Islet of Langerhans (tissue), 1 donor: ENCODE results near the gene WNT9A.
"Not testable (repeated sequence)": the region's sequence is repeated elsewhere in the genome, so short reads cannot be mapped to it uniquely, and the experiment has no call there.

Source experiments
- FAIRE-seq: peaks from one replicate; lab custom pipeline; 2011; peaks lifted over from hg19 to GRCh38; lab: Jason Lieb, UNC

WNT9A gene, protein sequence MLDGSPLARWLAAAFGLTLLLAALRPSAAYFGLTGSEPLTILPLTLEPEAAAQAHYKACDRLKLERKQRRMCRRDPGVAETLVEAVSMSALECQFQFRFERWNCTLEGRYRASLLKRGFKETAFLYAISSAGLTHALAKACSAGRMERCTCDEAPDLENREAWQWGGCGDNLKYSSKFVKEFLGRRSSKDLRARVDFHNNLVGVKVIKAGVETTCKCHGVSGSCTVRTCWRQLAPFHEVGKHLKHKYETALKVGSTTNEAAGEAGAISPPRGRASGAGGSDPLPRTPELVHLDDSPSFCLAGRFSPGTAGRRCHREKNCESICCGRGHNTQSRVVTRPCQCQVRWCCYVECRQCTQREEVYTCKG

DNA sequence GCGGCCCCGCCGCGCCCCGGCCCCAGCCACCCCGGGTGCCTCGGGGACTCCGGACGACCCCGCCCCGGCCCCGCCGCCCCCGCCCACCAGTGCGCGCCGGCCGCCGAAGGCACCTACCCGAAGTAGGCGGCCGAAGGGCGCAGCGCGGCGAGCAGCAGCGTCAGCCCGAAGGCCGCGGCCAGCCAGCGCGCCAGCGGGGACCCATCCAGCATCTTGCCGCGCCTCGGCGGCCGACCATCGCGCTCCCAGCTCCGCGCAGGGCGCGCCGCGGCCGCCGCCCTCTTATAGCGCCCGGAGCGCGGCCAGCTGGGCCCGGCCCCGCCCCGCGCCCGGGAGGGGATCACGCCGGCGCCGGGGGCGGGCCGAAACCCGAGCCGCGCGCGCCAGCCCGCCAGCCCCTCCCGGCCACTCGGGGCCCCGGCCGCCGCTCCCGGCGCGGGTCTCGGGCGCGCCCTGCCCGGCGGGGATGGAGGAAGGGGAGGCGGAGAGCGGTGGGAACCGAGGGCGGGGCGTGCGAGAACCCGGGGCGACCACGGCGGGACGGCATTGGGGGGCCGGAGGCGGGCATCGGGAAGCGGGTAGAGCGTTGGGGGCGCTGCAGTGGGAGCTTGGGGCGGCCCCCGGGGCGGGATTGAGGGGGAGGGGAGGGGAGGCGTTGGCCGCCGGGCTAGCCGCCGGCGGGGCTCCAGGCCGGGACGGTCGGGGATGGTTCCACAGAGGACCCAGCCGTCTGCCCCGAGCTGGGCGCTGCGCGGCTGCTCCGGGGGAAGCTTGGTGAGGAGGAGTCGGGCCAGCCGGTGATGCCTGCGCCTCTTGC, at the start of gene WNT9A:
TSS of gene WNT9A (minus strand) at position 257 of the 817 bp plus-strand sequence. CDS start at position 212, 45 bp downstream.
- no peak for FAIRE-seq

DNA sequence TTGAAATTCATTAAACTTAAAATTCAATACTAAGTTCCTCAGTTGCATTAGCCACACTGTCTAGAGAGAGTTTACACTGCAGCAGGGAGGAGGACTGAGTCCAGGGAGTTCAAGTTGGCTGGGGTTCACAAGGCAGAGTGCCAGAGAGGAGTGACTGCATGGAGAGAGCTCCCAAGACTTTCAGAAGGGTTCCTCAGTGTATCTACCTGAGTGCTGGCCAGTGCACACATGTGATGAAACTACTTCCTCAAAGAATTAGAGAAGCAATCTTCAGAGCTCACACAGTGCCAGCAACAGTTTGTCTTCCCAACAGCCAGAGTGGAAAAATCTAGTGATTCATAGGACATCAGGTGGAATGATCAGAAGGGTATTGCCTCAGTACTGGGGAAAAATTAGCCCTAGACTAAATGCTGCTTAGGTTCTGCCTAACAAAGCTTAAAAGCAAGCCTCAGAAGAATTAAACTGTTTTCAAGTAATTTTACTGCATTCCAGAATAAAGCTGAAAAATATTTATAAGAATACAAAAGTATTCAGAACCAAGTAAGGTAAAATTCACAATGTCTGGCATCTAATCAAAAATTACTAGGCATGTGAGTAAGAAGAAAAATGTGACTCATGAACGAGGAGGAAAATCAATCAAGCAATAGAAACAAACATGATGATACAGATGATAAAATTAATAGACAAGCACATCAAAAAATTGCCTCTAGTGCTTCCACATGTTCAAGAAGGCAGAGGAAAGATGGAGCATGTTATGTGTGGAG, 48.6 kb upstream of the WNT9A start:
- no peak for FAIRE-seq

DNA sequence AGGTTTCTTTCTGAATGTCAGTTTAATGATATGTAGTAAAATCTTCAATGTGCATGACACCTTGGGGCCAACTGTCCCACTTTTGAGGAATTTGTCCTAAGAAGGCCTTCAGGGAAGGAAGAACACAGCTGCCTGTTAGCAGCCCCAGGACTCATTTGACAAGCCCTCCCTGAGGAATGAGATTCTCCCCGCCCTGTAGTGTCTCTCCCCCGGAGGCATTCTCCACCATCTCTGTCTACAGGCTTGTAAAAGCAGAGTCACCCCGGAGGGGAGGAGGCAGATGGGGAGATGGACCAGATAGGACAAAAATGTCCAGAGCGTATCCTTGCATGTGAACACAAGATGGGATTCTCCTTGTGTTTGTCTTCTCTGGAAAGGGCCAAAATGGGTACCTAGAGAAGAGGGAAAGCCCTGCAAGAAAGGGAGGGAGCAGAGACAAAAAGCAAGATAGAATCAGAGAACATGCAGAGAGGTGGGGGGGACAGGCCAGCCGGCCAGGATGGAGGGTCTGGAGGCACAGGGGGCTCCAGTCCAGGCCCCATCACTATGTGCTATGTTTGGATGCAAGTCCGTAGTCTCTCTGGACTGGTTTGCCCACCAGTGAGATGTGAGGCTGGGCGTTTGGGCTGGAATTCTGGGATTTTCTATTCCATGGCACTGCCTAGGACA, 47.0 kb upstream of the WNT9A start:
- FAIRE-seq: no peak

DNA sequence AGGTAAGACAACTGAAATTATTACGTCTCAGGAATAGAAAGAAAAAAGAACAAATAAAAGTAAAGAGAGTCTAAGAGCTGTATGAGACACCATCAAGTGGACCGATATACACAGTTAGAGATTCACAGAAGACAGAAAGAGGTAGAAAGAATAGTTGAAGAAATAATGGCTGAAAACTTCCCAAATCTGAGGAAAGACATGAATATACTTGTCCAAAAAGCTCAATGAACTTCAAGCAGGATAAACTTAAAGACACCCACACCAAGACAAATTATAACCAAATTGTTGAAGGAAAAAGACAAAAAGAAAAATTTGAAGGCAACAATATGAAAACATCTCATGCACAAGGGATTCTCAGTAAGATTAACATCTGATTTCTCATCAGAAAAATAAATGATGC, 39.4 kb upstream of the WNT9A start:
- no peak for FAIRE-seq

DNA sequence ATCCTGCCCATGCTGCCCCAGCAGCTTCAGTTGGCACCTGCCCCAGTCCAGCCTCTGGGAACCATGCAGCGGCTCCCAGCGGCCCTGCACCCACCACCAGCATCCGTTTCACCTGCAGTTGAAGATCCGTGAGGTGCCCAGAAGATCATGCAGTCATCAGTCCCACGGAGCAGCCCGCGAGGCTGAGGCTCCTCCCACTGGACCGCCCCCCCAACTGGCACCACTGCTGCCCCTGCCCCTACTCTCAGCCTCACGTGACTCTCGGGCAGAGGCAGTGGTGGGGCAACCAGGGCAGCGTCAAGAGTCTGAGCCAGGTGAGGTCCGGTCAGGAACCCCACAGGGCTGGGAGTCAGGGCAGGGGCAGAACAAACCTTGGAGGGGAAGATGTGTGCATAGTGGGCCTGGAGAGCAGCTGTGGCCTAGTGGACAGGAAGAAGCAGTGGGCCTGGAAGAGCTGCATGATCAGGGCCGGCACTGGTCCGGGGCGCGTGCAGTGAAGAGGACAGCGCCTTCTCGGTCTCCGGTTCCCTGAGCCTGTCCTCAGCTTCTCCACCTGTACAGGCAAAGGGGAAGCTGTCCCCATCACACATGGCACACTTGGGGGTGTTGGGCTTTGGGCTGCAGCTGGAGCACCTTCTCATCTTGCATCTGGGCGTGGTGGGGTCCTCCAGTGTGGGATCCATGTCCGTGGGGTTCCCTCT, 28.0 kb upstream of the WNT9A start:
- not testable (repeated sequence) for FAIRE-seq

DNA sequence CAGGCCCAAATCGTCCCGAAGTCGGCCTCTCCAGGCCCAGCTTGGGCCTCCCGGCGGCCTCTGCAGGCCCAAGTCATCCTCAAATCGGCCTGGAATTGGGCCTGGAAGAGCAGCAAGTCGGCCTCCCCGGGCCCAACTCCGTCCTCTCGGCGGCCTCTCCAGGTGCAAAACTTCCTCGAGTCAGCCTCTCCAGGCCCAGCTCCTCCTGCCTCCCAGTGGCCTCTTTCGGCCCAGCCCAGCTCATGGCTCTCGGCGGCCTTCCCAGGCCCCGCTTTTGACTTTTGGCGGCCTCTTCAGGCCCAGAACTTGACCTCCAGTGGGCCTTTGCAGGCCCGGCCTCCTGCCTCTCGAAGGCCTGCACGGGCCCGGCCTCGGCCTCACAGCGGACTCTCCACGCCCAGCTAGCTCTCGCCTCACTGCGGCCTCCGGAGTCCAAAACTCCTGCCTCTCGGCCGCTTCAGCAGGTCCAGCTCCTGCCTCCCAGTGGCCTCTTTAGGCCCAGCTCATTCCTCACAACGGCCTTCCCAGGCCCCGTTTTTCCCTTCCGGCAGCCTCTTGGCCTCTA, 26.1 kb upstream of the WNT9A start:
- FAIRE-seq: not testable (repeated sequence)

DNA sequence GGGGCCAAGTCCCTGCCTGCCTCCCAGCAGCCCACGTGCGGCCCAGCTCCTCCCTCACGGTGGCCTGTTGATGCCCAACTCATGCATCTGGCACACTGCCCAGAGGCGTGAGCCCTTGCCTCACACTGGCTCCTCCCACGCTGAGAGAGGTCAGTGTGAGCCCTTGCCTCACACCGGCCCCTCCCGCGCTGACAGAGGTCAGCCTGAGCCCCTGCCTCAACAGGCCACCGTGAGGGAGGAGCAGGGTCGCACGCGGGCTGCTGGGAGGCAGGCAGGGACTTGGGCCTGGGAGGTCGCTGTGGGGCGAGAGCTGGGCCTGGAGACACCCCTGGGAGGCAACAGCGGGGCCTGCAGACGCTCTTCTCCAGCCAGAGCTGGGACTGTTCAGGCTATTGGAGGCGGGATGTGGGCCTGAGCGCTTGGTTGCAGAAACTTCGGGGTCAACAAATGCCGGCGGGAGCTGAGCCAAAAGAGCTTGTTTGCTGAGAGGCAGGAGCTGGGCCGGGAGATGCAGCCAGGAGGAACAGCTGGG, 25.2 kb upstream of the WNT9A start:
- FAIRE-seq: not testable (repeated sequence)

- not testable (repeated sequence) for FAIRE-seq
These were observed 24.5 kb upstream of the WNT9A start for GRCh38 chr1:227972283-227972679.

- FAIRE-seq: not testable (repeated sequence)
These were observed 24.0 kb upstream of the WNT9A start for GRCh38 chr1:227971643-227972282.

GRCh38 chr1:227971216-227971615, 23.5 kb upstream of the WNT9A start:
- not testable (repeated sequence) for FAIRE-seq

DNA sequence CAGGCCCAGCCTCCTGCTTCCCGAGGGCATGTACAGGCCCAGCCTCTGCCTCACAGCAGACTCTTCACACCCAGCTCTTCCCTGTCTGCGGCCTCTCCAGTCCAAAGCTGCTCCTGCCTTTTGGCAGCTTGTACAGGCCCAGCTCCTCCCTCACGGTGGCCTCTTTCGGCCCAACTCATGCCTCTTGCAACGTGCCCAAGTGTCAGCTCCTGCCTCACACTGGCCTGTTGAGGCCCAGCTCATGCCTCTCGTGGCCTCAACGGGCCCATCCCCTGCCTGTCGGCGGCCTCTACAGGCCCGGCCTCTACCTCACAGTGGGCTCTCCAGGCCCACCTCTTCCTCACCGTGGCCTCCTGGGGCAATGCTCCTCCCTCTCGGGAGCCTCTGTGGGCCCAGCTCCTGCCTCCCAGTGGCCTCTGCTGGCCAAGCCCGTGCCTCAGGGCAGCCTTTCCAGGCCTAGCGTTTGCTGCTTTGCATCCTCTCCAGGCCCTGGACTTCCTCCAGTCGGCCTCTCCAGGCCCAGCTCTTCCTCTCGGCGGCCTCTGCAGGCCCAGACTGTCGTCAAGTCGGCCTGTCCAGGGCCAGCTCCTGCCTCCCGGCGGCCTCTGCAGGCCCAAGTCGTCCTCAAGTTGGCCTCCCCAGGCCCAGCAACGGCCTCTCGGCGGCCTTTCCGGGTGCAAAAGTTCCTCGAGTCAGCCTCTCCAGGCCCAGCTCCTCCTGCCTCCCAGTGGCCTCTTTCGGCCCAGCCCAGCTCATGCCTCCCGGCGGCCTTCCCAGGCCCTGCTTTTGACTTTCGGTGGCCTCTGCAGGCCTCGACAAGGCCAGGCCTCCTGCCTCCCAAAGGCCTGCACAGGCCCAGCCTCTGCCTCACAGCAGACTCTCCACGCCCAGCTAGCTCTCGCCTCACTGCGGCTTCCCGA, 22.6 kb upstream of the WNT9A start:
- not testable (repeated sequence) for FAIRE-seq

DNA sequence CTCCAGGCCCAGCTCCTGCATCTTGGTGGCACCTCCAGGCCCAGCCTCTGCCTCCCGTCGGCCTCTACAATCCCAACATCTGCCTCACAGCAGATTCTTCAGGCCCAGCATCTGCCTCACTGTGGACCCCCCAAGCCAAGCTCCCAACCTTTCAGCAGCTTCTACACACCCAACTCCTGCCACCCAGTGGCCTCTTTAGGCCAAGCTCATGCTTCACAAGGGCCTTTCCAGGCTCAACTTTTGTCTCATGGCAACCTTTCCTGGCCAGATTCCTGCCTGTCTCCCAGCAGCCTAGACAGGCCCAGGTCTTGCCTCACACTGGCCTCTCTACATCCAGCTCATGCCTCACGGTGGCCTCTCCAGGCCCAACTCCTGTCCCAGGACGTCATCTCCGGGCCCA, 20.1 kb upstream of the WNT9A start:
- FAIRE-seq: not testable (repeated sequence)

GRCh38 chr1:227966733-227967132, 19.0 kb upstream of the WNT9A start:
- FAIRE-seq: not testable (repeated sequence)

DNA sequence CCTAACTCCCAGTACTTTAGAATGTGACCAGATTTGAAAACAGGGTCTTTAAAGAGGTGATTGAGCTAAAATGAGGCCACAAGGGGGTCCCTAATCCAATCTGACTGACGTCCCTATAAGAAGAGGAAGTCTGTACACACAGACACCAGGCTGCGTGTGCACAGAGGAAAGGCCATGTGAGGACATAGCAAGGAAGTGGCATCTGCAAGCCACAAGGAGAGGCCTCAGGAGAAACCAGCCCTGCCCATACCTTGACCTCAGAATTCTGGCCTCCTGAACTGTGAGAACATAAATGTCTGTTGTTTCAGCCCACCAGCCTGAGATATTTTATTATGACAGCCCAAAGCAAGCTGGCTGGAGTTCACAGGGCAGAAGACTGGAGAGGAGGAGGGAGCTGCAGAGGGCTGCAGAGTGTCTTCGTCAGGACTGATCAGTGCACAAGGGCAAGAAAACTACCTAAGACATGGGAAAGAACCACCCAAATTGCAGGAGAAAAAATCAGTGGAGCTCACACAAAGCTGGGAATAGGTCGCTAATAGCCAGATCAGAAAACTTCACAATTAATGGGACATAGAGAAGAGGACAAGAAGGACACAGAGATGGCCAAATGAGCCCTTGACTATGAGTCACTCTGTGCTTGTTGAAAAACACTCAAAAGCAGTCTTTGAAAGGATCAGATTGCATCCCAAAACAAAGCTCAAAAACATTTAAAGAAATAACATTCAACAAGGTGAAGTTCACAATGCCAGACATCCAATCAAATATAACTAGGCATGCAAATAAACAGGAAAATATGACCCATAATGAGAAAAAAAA, 14.1 kb upstream of the WNT9A start:
- FAIRE-seq: no peak

- no peak for FAIRE-seq
These were observed 11.7 kb upstream of the WNT9A start for GRCh38 chr1:227959325-227959860.

DNA sequence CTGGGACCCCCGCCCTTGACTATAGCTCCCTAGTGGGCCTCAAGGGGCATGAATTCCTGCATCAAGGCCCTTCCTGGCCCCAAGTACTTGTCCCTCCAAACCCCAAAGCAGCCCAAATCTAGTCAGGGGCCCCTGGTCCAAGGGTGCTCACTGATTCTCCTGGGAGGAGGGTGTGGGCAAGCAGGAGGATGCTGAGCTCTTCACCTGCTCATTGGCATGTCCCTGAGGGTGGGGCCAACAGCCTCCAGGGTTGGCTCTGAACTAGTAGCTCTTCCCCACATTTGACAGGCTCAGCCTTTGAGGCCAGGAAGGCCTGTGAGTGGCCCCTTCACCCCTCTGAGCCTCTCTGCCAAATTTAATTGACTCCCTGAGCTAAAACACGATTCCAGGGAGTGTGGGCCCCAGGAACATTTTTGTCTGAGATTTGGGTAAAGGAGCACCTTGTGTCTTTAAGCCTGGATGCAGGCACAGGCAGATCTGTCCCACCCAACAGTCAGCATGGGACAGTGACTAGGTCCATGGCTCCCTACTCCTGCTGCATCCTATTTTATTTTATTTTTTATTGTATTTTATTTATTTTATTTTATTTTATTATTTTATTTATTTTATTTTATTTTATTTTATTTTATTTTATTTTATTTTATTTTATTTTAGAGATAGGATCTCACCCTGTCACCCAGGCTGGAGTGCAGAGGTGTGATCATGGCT, 11.0 kb upstream of the WNT9A start:
- no peak for FAIRE-seq

DNA sequence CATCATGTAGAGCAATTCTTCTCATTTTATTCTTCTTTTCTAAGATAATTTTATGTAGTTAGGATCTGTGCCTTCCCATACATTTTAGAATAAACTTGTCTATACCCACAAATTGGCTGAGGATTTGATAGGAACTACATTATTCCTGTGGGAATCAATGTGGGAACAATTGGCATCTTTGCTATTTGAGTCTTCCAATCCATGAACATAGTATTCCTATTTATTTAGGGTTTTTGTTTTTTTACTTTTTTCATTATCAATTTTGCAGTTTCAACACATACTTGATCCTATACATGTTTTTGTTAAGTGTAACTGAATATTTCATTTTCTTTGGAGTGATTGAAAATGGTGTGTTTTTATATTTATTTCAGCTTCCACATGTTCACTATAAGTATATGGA, 8.1 kb upstream of the WNT9A start:
- FAIRE-seq: no peak
